ENCODE data around the gene RAB3D.
A peak's percentile ranks its signal among the peaks of the same experiment; 100 is the strongest.
"Not testable (repeated sequence)": the region's sequence is repeated elsewhere in the genome, so short reads cannot be mapped to it uniquely, and the experiment has no call there.

RAB3D gene, protein sequence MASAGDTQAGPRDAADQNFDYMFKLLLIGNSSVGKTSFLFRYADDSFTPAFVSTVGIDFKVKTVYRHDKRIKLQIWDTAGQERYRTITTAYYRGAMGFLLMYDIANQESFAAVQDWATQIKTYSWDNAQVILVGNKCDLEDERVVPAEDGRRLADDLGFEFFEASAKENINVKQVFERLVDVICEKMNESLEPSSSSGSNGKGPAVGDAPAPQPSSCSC

DNA sequence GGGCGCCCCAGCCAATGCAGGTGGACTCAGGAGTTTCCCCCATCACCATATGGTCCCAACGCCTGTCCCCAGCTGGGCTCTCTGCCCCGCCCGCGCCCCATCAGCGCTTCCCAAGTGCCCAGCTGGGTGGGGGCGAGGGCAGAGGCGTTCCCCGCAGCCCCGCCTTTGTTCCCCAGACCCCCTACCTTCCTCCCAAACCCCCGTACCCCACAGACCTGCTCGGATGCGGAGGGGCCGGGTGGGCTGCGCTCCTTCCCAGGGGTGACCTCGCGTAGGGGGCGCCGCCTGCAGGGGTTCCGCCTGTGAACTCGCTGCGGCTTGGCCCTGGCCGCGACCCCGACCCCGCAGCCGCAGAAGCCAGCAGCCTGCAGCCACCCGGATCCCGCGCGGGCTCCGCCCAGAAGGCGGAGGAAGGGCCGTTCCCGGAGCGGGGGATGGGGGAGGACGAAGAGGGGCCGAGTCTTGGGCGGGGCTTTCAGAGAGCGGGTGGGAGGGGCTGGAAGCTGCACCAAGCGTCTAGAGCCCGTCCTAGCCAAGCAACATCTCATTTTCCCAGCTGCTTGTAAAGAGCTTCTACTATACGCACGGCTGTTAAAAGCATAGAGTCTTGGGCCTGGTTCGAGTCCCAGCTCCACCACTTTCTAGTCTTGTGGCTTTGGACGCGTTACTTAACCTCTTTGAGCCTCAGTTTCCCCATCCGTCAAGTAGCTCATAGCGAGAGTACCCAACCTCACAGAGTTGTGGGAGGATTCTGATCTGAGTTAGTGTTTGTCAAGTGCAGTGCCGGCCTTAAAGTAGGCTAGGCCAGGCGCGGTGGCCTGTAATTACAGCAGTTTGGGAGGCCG lies at the start of gene RAB3D:
RAB3D (minus strand) TSS at position 404 of the 845 bp plus-strand sequence. CDS start 2,258 bp downstream, outside the sequence.
- FAIRE-seq: peak; percentile 21

DNA sequence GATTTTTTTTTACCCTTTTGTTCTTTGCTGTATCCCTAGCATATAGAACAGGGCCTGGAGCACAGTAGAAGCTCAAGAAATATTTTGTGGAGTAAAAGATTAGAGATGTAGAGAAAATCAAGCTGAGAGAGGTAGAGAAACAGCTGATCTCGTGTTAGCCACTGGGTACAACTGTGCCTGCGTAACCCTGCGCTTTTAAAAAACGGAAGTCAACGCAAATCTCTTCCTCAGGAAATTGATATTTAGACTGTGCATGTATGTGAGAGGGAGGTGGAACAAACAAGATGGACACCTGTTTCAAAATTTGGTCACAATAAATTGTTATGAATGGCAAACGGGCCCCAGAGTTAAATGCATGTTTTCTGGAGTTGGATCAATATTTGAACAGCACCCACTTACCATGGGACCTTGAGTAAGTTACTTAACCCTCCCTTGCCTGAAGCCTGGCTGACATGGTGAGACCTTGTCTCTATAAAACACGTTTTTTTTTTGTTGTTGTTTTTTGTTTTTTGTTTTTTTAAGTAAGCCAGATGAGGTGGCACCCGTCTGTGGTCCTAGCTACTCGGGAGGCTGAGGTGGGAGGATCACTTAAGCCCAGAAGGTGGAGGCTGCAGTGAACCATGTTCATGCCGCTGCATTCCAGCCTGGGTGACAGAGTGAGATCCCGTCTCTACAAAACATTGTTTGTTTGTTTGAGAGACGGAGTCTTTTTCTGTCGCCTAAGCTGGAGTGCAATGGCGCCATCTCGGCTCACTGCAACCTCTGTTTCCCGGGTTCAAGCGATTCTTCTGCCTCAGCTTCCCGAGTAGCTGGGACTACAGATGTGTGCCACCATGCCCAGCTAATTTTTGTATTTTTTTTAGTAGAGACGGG lies 47.9 kb upstream of the RAB3D start:
- no peak for FAIRE-seq

DNA sequence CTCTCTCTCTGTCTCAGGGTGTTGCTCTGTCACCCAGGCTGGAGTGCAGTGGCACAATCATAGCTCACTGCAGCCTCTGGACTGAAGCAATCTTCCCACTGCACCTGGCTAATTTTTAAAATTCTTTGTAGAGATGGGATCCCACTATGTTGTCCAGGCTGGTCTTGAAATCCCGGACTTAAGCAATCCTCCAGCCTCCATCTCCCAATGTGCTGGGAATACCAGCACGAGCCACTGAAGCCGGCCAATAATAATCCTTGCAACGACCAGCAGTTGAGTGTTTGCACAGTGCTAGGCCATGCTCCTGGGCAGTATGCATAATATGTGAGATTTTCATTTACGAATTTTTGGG lies 45.3 kb upstream of the RAB3D start:
- no peak for FAIRE-seq

DNA sequence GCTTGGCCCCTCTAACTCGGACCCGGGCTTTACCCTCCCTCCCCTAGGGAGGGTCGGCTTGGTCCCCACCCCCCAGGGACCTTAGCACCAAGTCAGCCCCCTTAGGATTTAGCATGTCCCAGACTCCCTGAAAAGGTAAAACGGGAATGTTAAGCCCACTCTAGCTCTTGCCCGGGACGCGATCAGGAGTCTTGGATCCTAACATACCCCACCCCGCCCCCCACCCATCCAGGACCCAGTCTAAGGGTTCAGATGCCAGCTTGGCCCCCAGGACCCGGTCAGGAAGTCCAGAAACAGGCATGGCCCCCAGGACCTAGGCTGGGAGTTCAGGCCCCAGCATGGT lies 44.2 kb upstream of the RAB3D start:
- FAIRE-seq: no peak

DNA sequence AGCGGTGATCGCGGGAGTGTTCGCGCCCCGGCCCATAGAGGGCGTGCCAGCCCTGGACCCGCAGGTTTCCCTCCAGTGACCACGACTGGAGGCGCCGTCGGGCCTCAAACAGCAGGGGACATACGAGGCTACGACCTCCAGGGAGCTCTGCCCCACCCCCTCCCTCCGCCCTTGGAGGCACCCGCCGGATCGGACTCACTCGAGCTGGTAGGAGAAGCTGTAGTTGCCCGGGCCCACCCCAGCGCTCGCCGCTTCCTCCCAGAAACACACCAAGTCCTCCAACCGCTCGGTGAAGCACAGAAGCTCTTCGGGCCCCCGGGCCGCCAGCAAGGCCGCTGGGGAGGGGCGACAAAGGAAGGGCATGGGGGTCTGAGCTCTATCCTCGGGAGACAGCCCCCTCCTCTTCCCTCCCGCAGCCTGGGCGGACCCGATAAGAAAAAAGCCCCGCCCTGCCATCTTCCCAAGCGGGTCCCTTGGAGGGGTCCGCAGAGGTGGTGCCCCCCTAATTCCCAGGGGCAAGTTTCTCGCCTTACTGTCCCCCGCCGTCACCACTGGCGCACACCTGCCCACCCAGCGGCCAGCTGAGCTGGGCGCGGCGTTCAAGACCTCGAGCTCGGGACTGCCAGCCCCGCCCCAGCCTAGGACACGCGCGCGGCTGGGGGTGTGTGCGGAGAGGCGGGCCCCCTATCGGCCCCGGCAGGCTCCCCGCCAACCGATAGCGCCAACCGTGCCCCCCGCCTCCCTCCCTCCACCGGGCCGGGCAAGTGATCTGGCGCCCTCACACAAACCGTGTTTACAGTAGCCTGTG lies 43.6 kb upstream of the RAB3D start:
- no peak for FAIRE-seq

DNA sequence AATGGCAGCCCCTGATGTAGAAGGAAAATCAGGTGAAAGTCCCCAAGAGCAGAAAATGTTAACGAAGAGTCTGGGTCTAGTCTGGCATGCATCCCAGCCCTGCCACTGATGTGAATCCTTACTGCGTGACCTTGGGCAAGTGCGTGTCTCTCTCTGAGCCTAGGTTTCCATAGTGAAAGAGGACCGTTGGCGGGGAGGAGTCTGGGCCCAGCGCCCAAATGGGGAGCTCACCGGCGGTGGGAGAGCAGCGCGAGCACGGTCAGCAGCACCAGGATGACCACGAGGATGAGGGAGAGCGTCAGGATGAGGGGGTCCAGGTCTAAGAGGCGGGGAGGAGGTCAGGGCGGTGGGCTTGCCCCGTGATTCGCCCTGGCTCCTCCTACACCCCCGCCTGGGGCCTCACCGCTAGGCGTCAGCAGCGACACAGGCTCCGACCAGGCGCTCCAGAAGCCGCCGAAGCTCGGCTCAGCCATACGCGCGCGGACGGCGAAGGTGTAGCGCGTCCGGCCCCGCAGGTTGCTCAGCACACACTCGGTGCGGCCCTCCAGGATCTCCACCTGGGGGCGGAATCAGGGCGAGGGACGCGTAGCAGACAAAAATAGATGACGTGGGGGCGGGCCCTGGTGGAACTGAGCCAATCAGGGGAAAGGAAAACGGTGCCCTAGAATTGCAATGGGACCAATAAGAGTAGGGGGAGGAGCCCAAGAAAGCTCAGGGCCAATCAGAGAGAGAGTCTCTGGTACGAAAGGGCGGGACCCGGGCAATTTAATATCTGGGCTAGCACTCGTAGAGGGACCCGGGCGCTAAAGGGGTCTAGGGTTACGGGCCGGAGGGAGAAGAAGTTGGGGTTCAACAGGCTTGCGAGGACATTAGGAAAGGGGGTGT lies 41.4 kb upstream of the RAB3D start:
- no peak for FAIRE-seq

DNA sequence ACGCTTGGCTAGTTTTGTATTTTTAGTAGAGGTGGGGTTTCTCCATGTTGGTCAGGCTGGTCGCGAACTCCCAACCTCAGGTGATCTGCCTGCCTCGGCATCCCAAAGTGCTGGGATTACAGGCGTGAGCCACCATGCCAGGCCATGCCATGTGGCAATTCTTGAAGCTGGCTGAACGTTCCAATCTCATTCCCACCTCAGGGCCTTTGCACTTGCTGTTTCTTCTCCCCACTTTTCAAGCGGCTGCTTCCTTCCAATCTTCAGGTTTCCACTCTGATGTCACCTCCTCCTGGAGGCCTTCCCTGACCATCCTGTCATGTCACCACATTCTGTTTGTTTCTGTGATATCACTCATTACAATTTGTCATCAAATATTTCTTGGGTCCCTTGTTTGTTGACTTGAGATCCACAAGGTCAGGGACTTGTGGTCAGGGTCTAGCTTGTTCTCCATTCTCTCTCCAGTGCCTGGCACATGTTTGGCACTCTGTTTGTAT lies 40.4 kb upstream of the RAB3D start:
- FAIRE-seq: no peak

DNA sequence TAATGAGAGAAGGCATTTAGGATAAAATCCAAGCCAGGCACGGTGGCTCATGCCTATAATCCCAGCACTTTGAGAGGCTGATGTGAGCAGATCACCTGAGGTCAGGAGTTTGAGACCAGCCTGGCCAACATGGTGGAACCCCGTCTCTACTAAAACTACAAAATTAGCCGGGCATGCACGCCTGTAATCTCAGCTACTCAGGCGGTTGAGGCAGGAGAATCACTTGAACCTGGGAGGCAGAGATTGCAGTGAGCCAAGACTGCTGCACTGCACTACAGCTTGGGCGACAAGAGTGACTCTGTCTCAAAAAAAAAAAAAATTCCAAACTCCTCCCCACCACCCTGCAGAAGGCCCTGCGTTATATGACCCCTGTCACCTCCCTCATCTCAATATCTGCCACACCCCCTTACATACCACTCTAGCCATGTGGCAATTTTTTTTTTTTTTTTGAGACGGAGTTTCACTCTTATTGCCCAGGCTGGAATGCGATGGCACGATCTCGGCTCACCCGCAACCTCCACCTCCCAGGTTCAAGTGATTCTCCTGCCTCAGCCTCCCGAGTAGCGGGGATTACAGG lies 39.9 kb upstream of the RAB3D start:
- not testable (repeated sequence) for FAIRE-seq

DNA sequence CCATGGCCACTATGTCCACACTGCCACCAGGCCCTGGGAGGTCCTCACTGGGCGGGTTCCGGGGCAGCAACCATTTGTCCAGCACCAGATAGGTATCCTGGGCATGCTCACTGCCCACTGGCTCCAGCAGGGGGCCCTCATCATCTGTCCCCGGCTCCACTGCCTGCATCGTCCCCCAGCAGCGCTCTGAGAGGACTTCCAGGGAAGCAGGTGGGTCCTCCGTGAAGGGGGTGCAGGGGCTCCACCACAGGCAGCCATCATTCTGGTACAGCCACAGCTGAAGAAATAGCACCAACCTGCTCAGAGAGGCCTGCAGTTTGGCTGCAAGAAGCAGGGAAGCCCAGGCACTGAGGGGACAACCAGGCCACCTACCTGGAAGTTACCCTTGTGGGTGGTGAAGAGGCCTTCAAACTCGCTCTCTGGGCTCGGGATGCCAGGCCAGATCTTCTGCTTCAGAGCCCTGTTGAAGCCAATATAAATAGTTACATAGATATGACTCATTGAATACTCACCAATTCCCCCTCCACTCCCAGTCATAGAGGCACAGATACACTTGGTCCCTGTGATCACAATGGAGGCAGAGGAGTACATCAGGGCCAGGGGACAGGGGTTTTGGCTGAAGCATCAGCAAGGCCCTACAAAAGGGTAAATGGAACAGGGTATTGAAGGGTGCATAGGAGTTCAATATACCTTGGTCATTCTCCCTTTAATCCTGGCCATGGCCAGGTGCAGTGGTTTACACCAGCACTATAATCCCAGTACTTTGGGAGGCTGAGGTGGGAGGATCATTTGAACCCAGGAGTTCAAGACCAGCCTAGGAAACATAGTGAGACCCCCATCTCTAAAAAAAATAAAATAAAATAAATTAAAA lies 39.1 kb upstream of the RAB3D start:
- no peak for FAIRE-seq

DNA sequence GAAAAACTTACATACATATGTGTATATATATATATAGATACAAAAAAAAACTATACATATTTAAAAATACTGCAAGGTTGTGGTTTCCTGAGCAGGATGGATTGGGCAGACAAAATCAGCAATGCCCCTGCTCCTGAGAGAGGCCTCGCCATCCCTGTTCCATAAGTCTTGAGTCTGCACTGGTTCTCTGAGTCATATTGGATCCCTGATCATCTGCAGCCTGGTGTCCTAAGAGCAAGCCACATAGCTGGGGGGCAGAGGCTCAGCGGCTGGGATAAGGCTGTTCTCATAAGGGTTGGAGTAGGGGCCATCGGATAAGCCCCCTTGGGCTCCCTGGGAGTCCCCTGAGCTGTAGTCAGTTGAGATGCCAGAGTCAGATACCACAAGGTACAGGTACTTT lies 38.3 kb upstream of the RAB3D start:
- FAIRE-seq: no peak

DNA sequence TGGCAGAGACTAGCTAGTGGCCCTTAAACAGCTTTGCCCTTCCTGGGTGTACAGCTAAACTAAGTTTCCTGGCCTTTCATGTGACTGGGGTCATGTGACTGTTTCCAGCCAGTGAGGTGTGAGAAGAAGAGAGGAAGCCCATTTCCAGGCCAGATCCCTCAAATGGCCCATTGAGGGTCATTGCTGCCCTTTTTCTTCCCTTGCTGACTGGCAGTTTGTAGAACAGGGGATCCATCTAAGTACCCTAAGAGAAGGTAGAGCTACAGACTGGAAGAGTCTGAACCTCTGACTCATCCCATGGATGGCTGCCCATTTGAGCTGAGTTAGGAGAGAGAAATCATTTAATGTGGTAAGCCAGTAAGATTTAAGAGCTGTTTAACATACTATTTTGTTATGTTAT lies 37.8 kb upstream of the RAB3D start:
- FAIRE-seq: no peak

DNA sequence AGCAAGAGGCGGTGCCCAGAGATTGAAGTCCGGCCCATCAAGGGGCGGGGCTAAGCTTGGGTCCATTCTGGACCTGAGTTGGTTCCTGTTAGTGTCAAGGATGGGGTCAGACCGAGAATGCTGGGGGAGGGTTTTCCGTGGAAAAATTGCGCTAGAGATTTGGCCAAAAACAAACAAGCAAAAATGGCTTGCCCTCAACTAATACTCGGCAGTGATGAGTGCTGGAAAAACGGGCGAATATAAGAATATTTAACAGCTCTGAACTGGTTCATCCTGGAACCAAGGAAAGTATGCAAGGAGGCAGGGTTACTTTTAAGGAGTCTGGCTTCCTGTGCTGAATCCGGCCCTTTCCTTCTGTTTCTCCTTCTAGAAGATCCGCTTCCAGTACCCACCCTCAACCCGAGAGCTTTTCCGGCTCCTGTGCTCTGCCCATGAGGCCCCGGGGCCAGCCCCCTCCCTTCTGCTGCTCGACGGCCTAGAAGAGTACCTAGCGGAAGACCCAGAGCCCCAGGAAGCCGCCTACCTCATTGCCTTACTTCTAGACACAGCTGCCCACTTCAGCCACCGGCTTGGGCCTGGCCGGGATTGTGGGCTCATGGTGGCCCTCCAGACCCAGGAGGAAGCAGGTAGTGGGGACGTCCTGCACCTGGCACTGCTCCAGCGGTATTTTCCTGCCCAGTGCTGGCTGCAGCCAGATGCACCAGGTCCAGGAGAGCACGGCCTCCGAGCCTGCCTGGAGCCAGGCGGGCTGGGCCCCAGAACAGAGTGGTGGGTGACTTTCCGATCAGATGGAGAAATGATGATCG lies 35.9 kb upstream of the RAB3D start:
- FAIRE-seq: no peak

DNA sequence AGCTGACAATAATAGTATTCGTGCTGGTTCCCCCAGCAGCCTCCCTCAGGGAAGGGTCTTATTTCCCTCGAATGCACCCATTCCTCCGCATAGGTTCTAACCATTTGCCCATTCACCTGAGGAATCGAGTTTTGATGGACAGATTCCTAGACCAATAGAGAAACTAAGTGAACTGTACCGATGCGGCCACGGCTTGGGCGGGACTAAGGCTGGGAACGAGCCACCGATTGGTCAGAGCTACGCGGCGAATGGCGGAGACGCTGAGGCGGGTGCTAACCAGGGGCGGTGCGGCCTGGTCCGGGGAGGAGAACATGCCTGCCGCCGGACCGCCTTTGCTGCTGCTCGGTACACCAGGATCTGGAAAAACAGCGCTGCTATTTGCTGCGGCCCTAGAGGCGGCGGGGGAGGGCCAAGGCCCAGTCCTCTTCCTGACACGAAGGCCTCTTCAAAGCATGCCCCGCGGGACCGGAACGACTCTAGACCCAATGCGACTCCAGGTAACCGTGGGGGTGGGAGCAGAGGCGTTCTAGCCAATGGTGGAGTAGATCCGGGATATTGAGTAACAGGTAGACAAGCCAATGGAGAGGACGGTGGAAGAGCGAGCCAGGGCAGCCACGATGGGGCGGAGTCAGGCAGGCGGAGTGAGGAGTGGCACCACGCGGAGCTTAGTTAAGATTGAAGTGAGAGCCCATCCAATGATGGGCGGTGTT lies 35.1 kb upstream of the RAB3D start, which contains the start of gene SWSAP1:
SWSAP1 (plus strand) TSS at position 234 of the 710 bp plus-strand sequence; CDS start at position 249, 15 bp downstream.
- peak; percentile 82 for FAIRE-seq

DNA sequence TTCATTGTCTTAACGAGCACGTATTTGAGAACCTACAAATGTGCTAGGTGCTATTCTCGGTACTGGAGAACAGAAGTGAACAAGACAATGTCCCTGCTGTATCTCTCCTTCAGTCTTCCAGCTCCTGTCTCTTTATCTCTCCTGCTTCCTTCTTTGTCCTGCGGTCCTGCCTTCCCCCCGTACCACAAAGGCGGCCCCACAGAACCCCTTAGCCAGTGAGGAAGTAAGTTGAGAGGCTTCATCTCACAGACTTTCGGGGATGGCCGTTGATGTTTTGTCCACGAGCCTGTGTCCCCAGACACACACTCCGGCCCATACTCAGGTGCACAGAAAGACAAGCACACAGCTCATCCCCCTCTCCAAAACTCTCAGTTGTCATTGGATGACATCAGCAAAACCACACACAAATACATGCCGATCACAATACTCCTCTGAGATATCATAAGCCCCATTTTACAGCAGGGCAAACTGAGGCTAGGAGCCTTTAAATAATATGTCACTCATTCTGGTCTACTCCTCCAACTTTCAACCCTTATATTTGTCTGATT lies 34.5 kb upstream of the RAB3D start:
- no peak for FAIRE-seq

DNA sequence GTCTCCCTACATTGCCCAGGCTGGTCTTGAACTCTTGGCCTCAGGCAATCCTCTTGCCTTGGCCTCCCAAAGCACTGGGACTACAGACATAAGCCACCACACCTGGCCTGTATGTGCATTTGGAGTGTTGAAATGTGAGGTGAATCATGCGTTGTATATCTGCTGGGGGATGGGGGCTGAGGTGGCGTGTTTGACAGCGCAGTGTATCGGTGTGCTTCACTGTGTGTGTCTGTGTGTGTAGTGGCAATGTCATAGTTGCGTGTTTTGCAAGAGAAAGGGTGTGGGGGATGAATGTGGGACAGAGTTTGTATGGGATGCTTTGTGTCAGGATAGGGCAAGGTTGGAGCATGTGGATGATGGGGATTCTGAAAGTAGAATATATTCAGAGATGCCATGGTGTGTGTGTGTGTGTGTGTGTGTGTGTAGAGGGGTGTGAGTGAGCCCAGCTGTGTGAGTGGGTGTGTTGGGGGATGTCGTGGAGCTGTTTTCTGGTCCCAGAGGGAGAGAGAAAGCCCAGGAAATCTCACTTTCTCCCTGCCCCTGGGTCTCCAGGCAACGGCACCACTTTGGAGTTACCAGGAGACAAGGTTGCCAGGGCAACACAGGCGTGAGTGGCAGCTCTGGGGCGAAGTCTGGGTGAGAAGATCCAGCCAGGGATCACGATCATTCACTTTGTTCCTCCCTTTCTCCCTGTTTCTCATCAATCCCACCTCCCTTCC lies 33.9 kb upstream of the RAB3D start:
- no peak for FAIRE-seq

DNA sequence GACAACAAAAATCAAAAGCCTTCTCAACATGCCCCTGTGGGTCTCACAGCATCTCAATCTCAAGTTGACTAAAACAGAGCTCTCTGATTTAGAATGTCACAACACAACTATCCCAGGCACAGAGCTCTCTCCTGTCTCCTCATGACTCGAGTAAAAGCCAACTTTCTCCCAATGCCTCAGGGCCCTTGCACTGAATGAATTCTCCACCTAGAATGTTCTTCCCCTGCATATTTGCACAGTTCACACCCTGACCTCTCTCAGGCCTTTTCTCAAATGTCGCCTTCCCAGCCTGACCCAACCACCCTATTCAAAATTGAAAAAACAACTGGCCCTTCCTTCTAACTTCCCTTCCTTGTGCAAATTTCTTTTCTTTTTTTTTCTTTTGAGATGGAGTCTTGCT lies 31.3 kb upstream of the RAB3D start:
- FAIRE-seq: no peak

DNA sequence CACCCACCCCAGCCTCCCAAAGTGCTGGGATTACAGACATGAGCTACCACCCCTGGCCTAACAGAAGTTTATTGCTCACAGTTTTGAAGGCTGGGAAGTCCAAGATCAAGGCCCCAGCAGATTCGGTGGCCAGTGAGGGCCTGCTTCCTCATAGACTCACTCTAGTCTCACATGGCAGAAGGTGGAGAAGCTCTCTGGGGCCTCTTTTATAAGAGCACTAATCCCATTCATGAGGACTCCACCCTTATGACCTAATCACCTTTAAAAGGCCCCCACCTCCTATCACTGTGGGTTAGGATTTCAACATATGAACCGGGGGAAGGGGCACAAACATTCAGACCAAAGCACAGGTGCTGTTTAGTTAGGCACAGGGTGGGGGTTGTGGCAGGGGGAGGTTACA lies 28.1 kb upstream of the RAB3D start:
- no peak for FAIRE-seq
